ENCODE data around the gene MTR.
A peak's percentile ranks its signal among the peaks of the same experiment; 100 is the strongest.
"Not testable (repeated sequence)": the region's sequence is repeated elsewhere in the genome, so short reads cannot be mapped to it uniquely, and the experiment has no call there.

Gene MTR

DNA sequence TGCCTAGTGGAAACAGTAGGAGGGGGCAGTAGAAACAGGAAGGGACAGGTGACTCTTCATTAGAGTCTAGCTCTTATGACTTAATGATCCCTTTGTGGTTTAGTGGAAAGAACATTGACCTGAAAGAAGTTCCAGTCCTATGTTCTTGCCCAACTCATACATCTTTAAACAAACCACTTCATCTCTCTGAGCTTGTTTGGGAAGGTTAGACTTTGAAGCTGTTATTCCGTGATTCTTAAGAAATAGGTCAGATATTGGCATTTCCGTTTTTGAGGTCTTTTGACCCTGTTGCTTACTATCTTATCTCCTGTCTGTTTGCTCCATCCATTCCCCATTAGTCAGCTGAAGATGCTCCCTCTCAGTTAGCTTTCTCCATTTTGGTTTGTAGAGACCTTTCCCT lies 38.5 kb downstream of the MTR start:
- DNase-seq (ENCODE audit: low spot score): no peak

GRCh38 chr1:236834876-236835275 lies 39.8 kb downstream of the MTR start:
- no peak for DNase-seq (ENCODE audit: low spot score)

GRCh38 chr1:236835491-236835890 lies 40.4 kb downstream of the MTR start:
- DNase-seq (ENCODE audit: low spot score): no peak

- no peak for DNase-seq (ENCODE audit: low spot score)
Measured at GRCh38 chr1:236836157-236836556, 41.1 kb downstream of the MTR start.

- DNase-seq (ENCODE audit: low spot score): no peak
Measured at GRCh38 chr1:236837115-236837514, 42.0 kb downstream of the MTR start.

DNA sequence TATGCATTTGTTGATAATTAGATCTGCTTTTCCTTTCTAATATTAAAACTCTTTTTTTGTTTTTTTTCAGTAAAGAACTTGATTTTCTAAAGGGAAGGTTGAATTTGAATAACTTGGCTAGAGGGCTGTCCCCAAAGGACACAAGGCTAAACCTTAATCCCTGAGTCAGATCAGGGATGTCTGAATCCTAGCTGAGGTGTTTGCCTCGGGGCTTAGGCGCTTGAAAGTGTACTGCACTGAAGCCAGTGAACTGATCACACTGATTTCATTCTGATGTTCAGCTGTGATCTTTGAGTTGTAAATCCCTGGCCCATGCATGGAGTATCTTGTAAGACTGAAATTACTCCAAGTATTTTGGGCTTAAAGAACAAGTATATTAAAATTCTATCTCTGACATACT lies 42.8 kb downstream of the MTR start:
- no peak for DNase-seq (ENCODE audit: low spot score)

GRCh38 chr1:236841341-236841740 lies 46.2 kb downstream of the MTR start:
- DNase-seq (ENCODE audit: low spot score): no peak

DNA sequence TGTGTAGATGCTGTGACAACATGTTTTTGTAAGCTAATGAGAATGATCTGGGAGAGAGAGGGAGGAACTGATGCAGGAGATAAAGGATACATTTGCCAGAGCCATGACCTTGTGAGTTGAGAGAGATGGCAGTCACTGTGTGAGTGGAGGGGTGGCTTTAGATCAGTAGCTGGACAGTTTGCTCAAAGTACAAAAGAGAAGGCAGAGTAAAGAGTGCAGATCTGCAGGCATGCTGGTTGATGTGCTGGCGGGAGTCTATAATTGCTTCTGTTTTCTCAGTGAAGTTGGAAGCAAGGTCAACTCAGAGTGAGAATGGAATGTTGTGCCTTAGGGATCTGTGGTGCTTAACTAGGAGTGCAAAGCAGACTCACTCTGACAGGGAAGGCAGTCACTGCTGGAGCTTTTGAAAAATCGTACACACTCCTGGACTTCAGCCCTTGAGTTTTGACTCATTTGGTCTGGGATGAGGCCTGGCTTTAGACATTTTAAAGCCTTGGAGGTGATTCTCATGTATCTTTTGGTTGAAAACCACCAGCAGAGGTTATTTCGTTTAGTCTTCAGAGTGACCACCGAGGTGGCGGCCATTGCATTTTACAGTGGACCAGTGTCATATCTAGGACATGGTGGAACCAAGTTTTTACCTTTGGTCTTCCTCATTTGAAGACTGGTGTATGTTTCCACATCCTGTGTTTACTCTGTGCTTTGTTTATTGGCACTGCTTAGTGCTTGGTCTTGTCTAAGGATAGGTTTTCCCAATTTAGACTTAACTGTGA lies 49.6 kb downstream of the MTR start:
- DNase-seq (ENCODE audit: low spot score): peak; percentile 21

- no peak for DNase-seq (ENCODE audit: low spot score)
Measured at GRCh38 chr1:236845830-236846229, 50.7 kb downstream of the MTR start.

- no peak for DNase-seq (ENCODE audit: low spot score)
Measured at GRCh38 chr1:236848274-236848923, 53.3 kb downstream of the MTR start.

GRCh38 chr1:236850077-236850979 lies 55.2 kb downstream of the MTR start:
- no peak for DNase-seq (ENCODE audit: low spot score)

DNA sequence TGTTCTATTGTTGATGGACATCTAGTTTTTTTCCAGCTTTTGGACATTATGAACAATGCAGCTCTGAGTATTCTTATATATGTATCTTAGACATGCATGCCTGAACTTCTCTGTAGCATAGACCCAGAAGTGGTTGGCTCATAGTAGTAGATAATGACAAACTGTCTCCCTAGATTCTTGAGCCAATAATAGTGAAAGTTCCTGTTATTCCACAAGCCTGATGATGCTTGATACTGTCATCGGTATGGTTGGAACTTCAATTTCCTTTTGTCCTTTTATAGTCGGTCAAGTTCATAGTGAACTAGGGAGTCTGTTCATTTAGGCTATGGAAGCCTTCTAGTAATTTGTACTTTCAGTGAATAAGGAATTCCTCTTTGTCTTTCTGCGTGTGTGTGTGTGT lies 56.8 kb downstream of the MTR start:
- DNase-seq (ENCODE audit: low spot score): no peak

DNA sequence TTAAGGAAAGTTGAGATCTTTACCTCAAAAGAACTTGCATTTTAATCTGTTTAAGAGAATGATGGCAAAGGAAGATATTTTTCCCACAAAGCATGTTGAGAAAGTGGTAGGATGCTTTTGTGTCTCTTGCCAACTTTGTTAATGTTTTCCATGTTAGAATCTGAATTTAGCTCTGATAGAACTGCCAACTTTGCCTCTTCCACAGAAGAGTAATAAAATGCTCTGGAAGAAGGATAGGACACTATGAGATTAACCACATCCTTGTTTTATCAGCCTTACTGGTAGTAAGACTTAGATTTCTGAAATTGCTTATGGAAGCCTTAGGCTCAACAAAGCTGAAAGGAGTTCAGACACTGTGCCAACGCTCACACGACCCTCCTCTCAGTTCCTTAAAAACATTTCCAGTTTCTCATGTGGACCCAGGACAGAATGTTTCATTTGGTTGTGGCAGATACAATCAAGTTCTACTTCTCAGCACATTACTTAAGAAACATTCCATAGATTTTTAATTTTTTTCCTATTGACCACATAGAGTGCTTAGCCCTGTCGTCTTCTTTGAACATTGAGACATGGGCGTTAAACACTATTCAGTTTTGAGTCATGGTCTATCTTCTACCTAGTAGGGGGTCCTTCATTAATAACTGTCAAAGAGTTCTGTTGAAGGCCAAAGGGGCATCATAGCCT lies 59.0 kb downstream of the MTR start:
- no peak for DNase-seq (ENCODE audit: low spot score)

- peak; percentile 5 for DNase-seq (ENCODE audit: low spot score)
Measured at GRCh38 chr1:236854605-236854983, 59.5 kb downstream of the MTR start.

GRCh38 chr1:236856649-236857048 lies 61.6 kb downstream of the MTR start:
- DNase-seq (ENCODE audit: low spot score): not testable (repeated sequence)

DNA sequence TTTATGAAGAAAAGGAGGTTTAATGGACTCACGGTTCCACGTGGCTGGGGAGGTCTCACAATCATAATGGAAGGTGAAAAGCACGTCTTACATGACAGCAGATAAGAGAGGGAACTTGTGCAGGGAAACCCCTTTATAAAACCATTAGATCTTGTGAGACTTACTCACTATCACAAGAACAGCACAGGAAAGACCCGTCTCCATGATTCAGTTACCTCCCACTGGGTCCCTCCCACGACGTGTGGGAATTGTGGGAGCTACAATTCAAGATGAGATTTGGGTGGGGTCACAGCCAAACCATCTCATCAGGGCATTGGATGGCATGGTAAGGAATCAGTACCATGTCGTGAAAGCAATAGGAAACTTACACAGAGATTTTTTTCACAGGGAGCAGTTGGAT lies 63.1 kb downstream of the MTR start:
- DNase-seq (ENCODE audit: low spot score): no peak

DNA sequence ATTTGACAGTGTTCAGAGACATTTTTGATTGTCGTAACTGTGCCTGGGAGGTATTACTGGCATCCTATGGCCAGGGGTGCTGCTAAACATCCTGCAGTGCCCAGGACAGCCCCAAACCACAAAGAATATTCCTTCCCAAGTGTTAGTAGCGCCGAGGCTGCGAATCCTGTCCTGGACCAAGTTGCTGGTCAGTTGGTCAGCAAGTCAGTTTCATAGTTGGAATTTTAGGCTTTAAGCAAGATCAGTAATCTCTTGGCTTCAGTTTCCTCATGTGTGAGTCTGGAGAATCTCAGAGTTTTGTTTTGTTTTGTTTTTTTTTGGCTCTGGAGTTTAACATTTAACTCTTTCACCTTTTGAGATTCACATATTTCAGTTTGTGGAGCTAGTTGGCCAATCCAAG lies 65.0 kb downstream of the MTR start:
- DNase-seq (ENCODE audit: low spot score): no peak

GRCh38 chr1:236860674-236861073 lies 65.6 kb downstream of the MTR start:
- DNase-seq (ENCODE audit: low spot score): no peak

DNA sequence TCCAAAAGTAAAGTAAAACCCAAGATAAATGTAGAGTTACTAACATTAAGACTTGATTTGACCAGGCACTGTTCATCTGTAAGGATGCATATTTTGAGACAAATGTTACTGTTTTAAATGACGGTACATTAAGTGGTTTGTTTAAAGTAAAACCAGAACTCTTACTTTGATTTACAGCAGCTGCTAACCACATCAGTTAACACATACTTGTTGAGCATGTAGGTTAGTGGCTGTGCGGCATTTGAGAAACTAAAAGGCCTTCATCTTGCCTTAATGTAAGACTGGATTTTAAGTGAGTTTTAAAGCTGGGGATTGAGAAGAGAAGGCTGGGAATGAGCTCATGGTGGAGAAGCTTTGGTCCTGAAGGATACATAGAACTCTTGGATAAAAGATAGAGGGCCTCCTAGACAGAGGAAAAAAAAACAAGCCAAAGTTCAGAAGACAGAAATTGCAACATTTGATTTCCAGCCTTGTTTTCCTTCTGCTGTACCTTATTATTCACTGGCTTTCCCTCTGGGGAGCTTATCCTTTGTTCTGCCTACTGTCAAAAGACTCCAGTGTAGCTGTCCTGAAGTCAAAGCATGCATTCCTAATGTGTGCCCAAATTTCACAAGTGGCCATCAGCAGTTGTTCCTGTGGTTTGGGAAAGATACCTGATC lies 66.6 kb downstream of the MTR start:
- DNase-seq (ENCODE audit: low spot score): no peak

GRCh38 chr1:236862219-236862591 lies 67.1 kb downstream of the MTR start:
- no peak for DNase-seq (ENCODE audit: low spot score)

GRCh38 chr1:236862615-236863211 lies 67.6 kb downstream of the MTR start:
- DNase-seq (ENCODE audit: low spot score): no peak

All from hepatic stellate cell (primary cell).